HCT116 (cell line): ENCODE data around the gene CARD10. TPM values are rescaled to one million over a fixed set of nuclear protein-coding genes. Genes with fewer than 3 reads are reported as not detected.

ENCODE experiments used
- ATAC-seq: fragments of 200-7000 bp; cut with Tn5 transposase; 2 replicates; pipeline ENCODE4 v1.9.1; 2020; ENCODE audit warnings: mild to moderate bottlenecking, moderate library complexity
- BruUV-seq: library from RNA; stranded (reverse); fragments of 400-500 nt; replicated peaks from 2 replicates; lab custom pipeline; 2021; lab: Mats Ljungman, UMichigan
- CTCF ChIA-PET: fragments of 300-600 bp; sonication (Branson Sonifier 250); formaldehyde crosslinking; loops from one replicate; lab custom pipeline; 2021; ENCODE audit warnings: antibody characterized with exemption; lab: Charles Lee
- POLR2A ChIA-PET: fragments of 300-600, 350-600 bp; sonication (Branson Sonifier 250); formaldehyde crosslinking; loops from one replicate; lab custom pipeline; 2021; ENCODE audit warnings: antibody characterized with exemption; lab: Charles Lee
- RAD21 ChIA-PET, 2 experiments: fragments of 300-600 bp; sonication (Branson Sonifier 250); formaldehyde crosslinking; loops; one replicate each; lab custom pipeline; 2023; ENCODE audit warnings: low total read pairs in 2 of 2; ENCODE audit not compliant: uncharacterized antibody in 2 of 2, unreplicated experiment in 2 of 2, low non-redundant PET in 1 of 2; lab: Charles Lee
- DNase-seq: peaks from one replicate; pipeline ENCODE4 v3.0.0-alpha.2; 2010; ENCODE audit warnings: low read depth, low spot score
- H2AFZ ChIP-seq: fragments of 200-600 bp; shearing (Covaris generic), sonication (generic); 2 replicates; pipeline ENCODE4 v1.6.1; 2017; ENCODE audit warnings: low read depth, mixed run types, mixed read lengths, antibody characterized with exemption, low read length; ENCODE audit not compliant: poor library complexity, severe bottlenecking
- H3K27ac ChIP-seq: 2 replicates; pipeline ENCODE4 v1.5.1; 2012; ENCODE audit warnings: low read depth, low read length
- H3K27me3 ChIP-seq: fragments of 200-600 bp; sonication (generic); 2 replicates; pipeline ENCODE4 v1.6.1; 2016; ENCODE audit warnings: mixed run types, low read length, mixed read lengths; ENCODE audit not compliant: insufficient read depth
- H3K36me3 ChIP-seq, 2 experiments: fragments of 200-500 bp in 1 of 2; fragments of 200-600 bp in 1 of 2; sonication (Bioruptor generic) in 1 of 2; sonication (generic) in 1 of 2; 2 replicates each; pipeline versions ENCODE4 v1.5.1 to v1.6.1; 2014 to 2016; ENCODE audit warnings: low read length in 2 of 2, inconsistent platforms in 1 of 2, mixed read lengths in 1 of 2, mixed run types in 1 of 2; ENCODE audit not compliant: insufficient read depth in 2 of 2, control insufficient read depth in 1 of 2
- H3K4me1 ChIP-seq, 2 experiments: fragments of 200-600 bp in 1 of 2; sonication (generic) in 1 of 2; 2 replicates each; pipeline versions ENCODE4 v1.5.1 to v1.6.1; 2012 to 2017; ENCODE audit warnings: low read length in 2 of 2, inconsistent platforms in 1 of 2, mild to moderate bottlenecking in 1 of 2, mixed read lengths in 1 of 2, mixed run types in 1 of 2, moderate library complexity in 1 of 2; ENCODE audit not compliant: insufficient read depth in 2 of 2, control insufficient read depth in 1 of 2
- H3K4me2 ChIP-seq: fragments of 200-600 bp; sonication (generic); 2 replicates; pipeline ENCODE4 v1.6.1; 2017; ENCODE audit warnings: mixed run types, low read length, mixed read lengths
- H3K4me3 ChIP-seq, 2 experiments: fragments of 200-600 bp in 1 of 2; sonication (generic) in 1 of 2; replicated peaks in 1 of 2; 2 replicates each; pipeline ENCODE4 v1.5.1; 2011 to 2016; ENCODE audit warnings: low read length in 2 of 2, control low read depth in 1 of 2, low read depth in 1 of 2, mild to moderate bottlenecking in 1 of 2, mixed read lengths in 1 of 2, mixed run types in 1 of 2
- H3K79me2 ChIP-seq: fragments of 200-600 bp; sonication (generic); 2 replicates; pipeline ENCODE4 v1.6.1; 2017; ENCODE audit warnings: mild to moderate bottlenecking, mixed run types, low read length, moderate library complexity, mixed read lengths; ENCODE audit not compliant: insufficient read depth
- H3K9ac ChIP-seq: fragments of 200-600 bp; sonication (generic); 2 replicates; pipeline ENCODE4 v1.6.1; 2016; ENCODE audit warnings: low read length, mixed read lengths
- H3K9me2 ChIP-seq: fragments of 200-600 bp; sonication (generic), shearing (Covaris generic); 2 replicates; pipeline ENCODE4 v1.6.1; 2017; ENCODE audit warnings: mixed run types, mild to moderate bottlenecking, moderate library complexity; ENCODE audit not compliant: insufficient read depth
- H3K9me3 ChIP-seq, 2 experiments: fragments of 200-500 bp in 1 of 2; fragments of 200-600 bp in 1 of 2; sonication (Bioruptor generic) in 1 of 2; sonication (generic) in 1 of 2; 2 replicates each; pipeline ENCODE4 v1.6.1; 2014 to 2017; ENCODE audit warnings: low read length in 2 of 2, mixed read lengths in 2 of 2, inconsistent platforms in 1 of 2, low read depth in 1 of 2, mild to moderate bottlenecking in 1 of 2, mixed run types in 1 of 2, moderate library complexity in 1 of 2; ENCODE audit not compliant: control insufficient read depth in 1 of 2, insufficient read depth in 1 of 2
- H4K20me1 ChIP-seq: fragments of 200-600 bp; sonication (generic), shearing (Covaris generic); 2 replicates; pipeline ENCODE4 v1.6.1; 2017; ENCODE audit warnings: mixed run types, mild to moderate bottlenecking, moderate library complexity; ENCODE audit not compliant: insufficient read depth
- ATF3 ChIP-seq: IDR thresholded peaks from 2 replicates; pipeline ENCODE4 v1.6.1; 2012
- CEBPB ChIP-seq: IDR thresholded peaks from 2 replicates; pipeline ENCODE4 v1.6.1; 2012; ENCODE audit warnings: low read depth
- CTCF ChIP-seq, 3 experiments: fragments of 200-600 bp in 1 of 3; sonication (generic) in 1 of 3; IDR thresholded peaks in 2 of 3; conservative IDR thresholded peaks in 1 of 3; 2 replicates each; pipeline ENCODE4 v1.5.1; 2012 to 2017; ENCODE audit warnings: low read depth in 2 of 3, low read length in 2 of 3, antibody characterized with exemption in 1 of 3, borderline replicate concordance in 1 of 3, control low read depth in 1 of 3, mild to moderate bottlenecking in 1 of 3, mixed read lengths in 1 of 3, mixed run types in 1 of 3, moderate library complexity in 1 of 3; ENCODE audit not compliant: insufficient read depth in 1 of 3
- EGR1 ChIP-seq: IDR thresholded peaks from 2 replicates; pipeline ENCODE4 v1.6.1; 2012; ENCODE audit warnings: low read depth
- ELF1 ChIP-seq: IDR thresholded peaks from 2 replicates; pipeline ENCODE4 v1.6.1; 2012; ENCODE audit warnings: low read depth, borderline replicate concordance
- EZH2 ChIP-seq: fragments of 200-600 bp; sonication (generic); IDR thresholded peaks from 2 replicates; pipeline ENCODE4 v1.6.1; 2017; ENCODE audit warnings: antibody characterized with exemption, mixed run types
- FOSL1 ChIP-seq: IDR thresholded peaks from 2 replicates; pipeline ENCODE4 v1.6.1; 2012; ENCODE audit warnings: low read depth
- JUND ChIP-seq: IDR thresholded peaks from 2 replicates; pipeline ENCODE4 v1.6.1; 2012
- RAD21 ChIP-seq: IDR thresholded peaks from 2 replicates; pipeline ENCODE4 v1.6.1; 2012; ENCODE audit warnings: low read depth, mild to moderate bottlenecking
- REST ChIP-seq: IDR thresholded peaks from 2 replicates; pipeline ENCODE4 v1.6.1; 2012; ENCODE audit warnings: low read depth
- SP1 ChIP-seq: IDR thresholded peaks from 2 replicates; pipeline ENCODE4 v1.6.1; 2012; ENCODE audit warnings: low read depth
- SRF ChIP-seq: IDR thresholded peaks from 2 replicates; pipeline ENCODE4 v1.6.1; 2012; ENCODE audit warnings: low read depth
- ZFX ChIP-seq: fragments of 450-650 bp; IDR thresholded peaks from 2 replicates; pipeline ENCODE4 v1.6.1; 2017
- ZNF274 ChIP-seq: fragments of 200-500 bp; sonication (Bioruptor generic); IDR thresholded peaks from 2 replicates; pipeline ENCODE4 v1.6.1; 2014; ENCODE audit warnings: mild to moderate bottlenecking, low read depth, low read length, inconsistent platforms
- intact Hi-C: fragments of 100-400 bp; cut with micrococcal nuclease; formaldehyde crosslinking; loops from 2 replicates; pipeline ENCODE4 v1.10.0; 2022
- total RNA-seq: library from RNA; stranded (reverse); gene quantifications from one replicate; pipeline ENCODE4 v1.2.1, GENCODE V29; 2021; ENCODE audit not compliant: unreplicated experiment

Gene CARD10
- total RNA-seq, 1 experiment from 2014 or later = 32.0 TPM

- TF ChIP-seq ZFX (no peak), EZH2 (no peak), SRF (no peak), SP1 (peak; percentile 88), CEBPB (no peak)
Measured at GRCh38 chr22:37525073-37525745, 6.0 kb upstream of the CARD10 start (continued).

GRCh38 chr22:37522482-37522881, 3.3 kb upstream of the CARD10 start:
- Histone ChIP-seq H3K4me2 (no peak overlapping the region), H2AFZ (no peak overlapping the region), H3K79me2 (peaks cover 15% of the 10 kb centered on the region), H3K4me3 (no peak overlapping the region), H3K27me3 (no peaks in the 10 kb centered on the region), H3K9me3 (no peaks in the 10 kb centered on the region), H3K27ac (no peak overlapping the region), H3K4me1 (peaks cover 25 to 70% of the 10 kb centered on the region in 2 experiments), H3K36me3 (no peaks in the 10 kb centered on the region), H3K9ac (no peak overlapping the region), H3K9me2 (no peaks in the 10 kb centered on the region), H4K20me1 (no peaks in the 10 kb centered on the region)
- ATAC-seq = no peak
- TF ChIP-seq FOSL1 = no peak
- TF ChIP-seq RAD21 = no peak
- no peak for TF ChIP-seq JUND
- no peak for TF ChIP-seq REST
- no peak for TF ChIP-seq ZFX
- no peak for TF ChIP-seq ELF1
- TF ChIP-seq ZNF274 = no peak
- no peak for TF ChIP-seq CTCF (IDR thresholded peaks at IDR 0.05 in 2 of 3, conservative IDR thresholded peaks at IDR 0.05 in 1 of 3; ENCODE audit: borderline replicate concordance in 1 of 3, insufficient read depth in 1 of 3, low read depth in 2 of 3, low read length in 2 of 3)
- no peak for TF ChIP-seq SP1
- no peak for TF ChIP-seq EGR1
- TF ChIP-seq ATF3 = no peak
- CTCF ChIA-PET = interaction anchor here (0.9 kb wide), 1 partner anchor 16 kb away, joined by 3 read pairs; no protein-coding TSS in a partner anchor
- no peak for DNase-seq
- intact Hi-C loops = no loop called here
- BruUV-seq = no TSS peak
- POLR2A ChIA-PET = interaction anchor here (0.6 kb wide), 1 partner anchor 10 kb away, joined by 3 read pairs; no protein-coding TSS in a partner anchor
- RAD21 ChIA-PET = no interaction called here
